GM23248 (cell line): Measurements from ENCODE around the gene DGKK. TPM values are rescaled to one million over a fixed set of nuclear protein-coding genes. Genes with fewer than 3 reads are reported as not detected.

Experiments used
- DNase-seq: peaks from one replicate; pipeline ENCODE4 v3.0.0-alpha.2; 2015
- H2AFZ ChIP-seq: fragments of 200-600 bp; sonication (generic); 2 replicates; pipeline ENCODE4 v1.6.1; 2016; ENCODE audit warnings: antibody characterized with exemption
- H3F3A ChIP-seq: fragments of 200-600 bp; sonication (generic); 2 replicates; pipeline ENCODE4 v1.6.1; 2016; ENCODE audit warnings: mild to moderate bottlenecking, antibody characterized with exemption, mixed run types; ENCODE audit not compliant: insufficient read depth
- H3K27ac ChIP-seq: fragments of 200-600 bp; sonication (generic); 2 replicates; pipeline ENCODE4 v1.5.1; 2016; ENCODE audit warnings: mild to moderate bottlenecking
- H3K27me3 ChIP-seq: fragments of 200-600 bp; sonication (generic); replicated peaks from 2 replicates; pipeline ENCODE4 v1.6.1; 2016; ENCODE audit warnings: mild to moderate bottlenecking; ENCODE audit not compliant: insufficient read depth
- H3K36me3 ChIP-seq: fragments of 200-600 bp; sonication (generic); 2 replicates; pipeline ENCODE4 v1.6.1; 2016; ENCODE audit warnings: low read depth, mild to moderate bottlenecking
- H3K4me1 ChIP-seq: fragments of 200-600 bp; sonication (generic); 2 replicates; pipeline ENCODE4 v1.6.1; 2016; ENCODE audit warnings: mild to moderate bottlenecking; ENCODE audit not compliant: insufficient read depth
- H3K4me2 ChIP-seq: fragments of 200-600 bp; sonication (generic); one replicate; pipeline ENCODE4 v1.6.1; 2016; ENCODE audit warnings: mild to moderate bottlenecking; ENCODE audit not compliant: unreplicated experiment
- H3K4me3 ChIP-seq: fragments of 200-600 bp; sonication (generic); 2 replicates; pipeline ENCODE4 v1.5.1; 2016; ENCODE audit warnings: mild to moderate bottlenecking
- H3K79me2 ChIP-seq: fragments of 200-600 bp; sonication (generic); 2 replicates; pipeline ENCODE4 v1.6.1; 2016; ENCODE audit warnings: mild to moderate bottlenecking; ENCODE audit not compliant: insufficient read depth
- H3K9ac ChIP-seq: fragments of 200-600 bp; sonication (generic); 2 replicates; pipeline ENCODE4 v1.6.1; 2016; ENCODE audit warnings: mild to moderate bottlenecking
- H3K9me2 ChIP-seq: fragments of 200-600 bp; sonication (generic); 2 replicates; pipeline ENCODE4 v1.6.1; 2016; ENCODE audit warnings: mixed run types, mild to moderate bottlenecking, moderate library complexity; ENCODE audit not compliant: insufficient read depth
- H3K9me3 ChIP-seq: fragments of 200-600 bp; sonication (generic); one replicate; pipeline ENCODE4 v1.6.1; 2017; ENCODE audit warnings: low read depth
- H4K20me1 ChIP-seq: fragments of 200-600 bp; sonication (generic); 2 replicates; pipeline ENCODE4 v1.6.0; 2016; ENCODE audit not compliant: insufficient read depth
- EZH2 ChIP-seq: fragments of 200-600 bp; sonication (generic); IDR thresholded peaks from 2 replicates; pipeline ENCODE4 v1.6.1; 2018; ENCODE audit warnings: antibody characterized with exemption, mild to moderate bottlenecking; ENCODE audit not compliant: insufficient read depth, poor library complexity, severe bottlenecking
- EZH2phosphoT487 ChIP-seq: fragments of 200-600 bp; sonication (generic); IDR thresholded peaks from 2 replicates; pipeline ENCODE4 v1.6.1; 2018; ENCODE audit warnings: antibody characterized with exemption, moderate library complexity, mild to moderate bottlenecking, low read depth; ENCODE audit not compliant: insufficient read depth
- WGBS, 2 experiments: methylation state at CpG; one replicate each; pipeline ENCODE4 v1.1.6; 2015 to 2017; ENCODE audit warnings: low lambda C conversion rate in 2 of 2, low coverage in 1 of 2; ENCODE audit errors: missing lambda C conversion rate in 2 of 2; 5-methylcytosine and 5-hydroxymethylcytosine counted together
- in situ Hi-C: fragments of 300-500 bp; cut with MboI; formaldehyde crosslinking; loops from 2 replicates; pipeline ENCODE4 v1.15.0; 2020
- polyA plus RNA-seq: library from polyadenylated mRNA; unstranded; fragments of >200 nt; fragmentation: Nextera tagmentation; extraction: Ambion mirVana; gene quantifications from 2 replicates; pipeline ENCODE4 v1.2.1, GENCODE V29; 2016
- total RNA-seq: library from RNA; depleted of rRNA; stranded (reverse); fragments of >200 nt; shearing (Covaris generic); gene quantifications from 2 replicates; pipeline ENCODE4 v1.2.3, GENCODE V29; 2014; rRNA removed

DGKK gene
- total RNA-seq = not detected in 2 replicates
- not detected in 2 replicates for polyA plus RNA-seq

- 0 to 4% methylated on average over 10 to 20 of the region's 59 CpGs for WGBS, 2 experiments
- no peak within 1 kb of the TSS for H2AFZ ChIP-seq
- H3K4me3 ChIP-seq = no peak within 1 kb of the TSS
- no peaks in the 10 kb centered on the region for H3K9me3 ChIP-seq
- H3K27ac ChIP-seq = no peak within 1 kb of the TSS
- H3K27me3 ChIP-seq = peaks cover 9% of the 10 kb centered on the region; the same call in 1 of the 2 replicates
- H3K79me2 ChIP-seq = no peaks in the 10 kb centered on the region
- in situ Hi-C loops = no loop called here
- no peaks in the 10 kb centered on the region for H3F3A ChIP-seq
- TF ChIP-seq EZH2 = no peak
- no peak for TF ChIP-seq EZH2phosphoT487
- H3K36me3 ChIP-seq = no peaks in the 10 kb centered on the region
- no peak within 1 kb of the TSS for H3K9ac ChIP-seq
- no peak within 1 kb of the TSS for H3K4me2 ChIP-seq
- no peaks in the 10 kb centered on the region for H3K4me1 ChIP-seq
- peak; percentile 9 for DNase-seq
- H4K20me1 ChIP-seq = no peaks in the 10 kb centered on the region
- no peaks in the 10 kb centered on the region for H3K9me2 ChIP-seq
Measured at GRCh38 chrX:50470103-50471031, at the start of gene DGKK. Gene DGKK, minus strand, starts transcription at chrX:50470825. Its CDS starts 147 bp downstream, at chrX:50470678.

- no peaks in the 10 kb centered on the region for H3K4me1 ChIP-seq
- no peaks in the 10 kb centered on the region for H3K27me3 ChIP-seq
- no peak overlapping the region for H3K27ac ChIP-seq
- H3K4me2 ChIP-seq = no peak overlapping the region
- no peaks in the 10 kb centered on the region for H3K79me2 ChIP-seq
- no peak overlapping the region for H3K9ac ChIP-seq
- no peak for DNase-seq
- no peaks in the 10 kb centered on the region for H3F3A ChIP-seq
- no peak for TF ChIP-seq EZH2
- no peak for TF ChIP-seq EZH2phosphoT487
- in situ Hi-C loops = no loop called here
- H3K36me3 ChIP-seq = no peaks in the 10 kb centered on the region
- 57 to 61% methylated on average over 3 to 4 of the region's 7 CpGs for WGBS, 2 experiments
- no peaks in the 10 kb centered on the region for H4K20me1 ChIP-seq
- H2AFZ ChIP-seq = no peak overlapping the region
- H3K4me3 ChIP-seq = no peak overlapping the region
- no peaks in the 10 kb centered on the region for H3K9me2 ChIP-seq
- H3K9me3 ChIP-seq = no peaks in the 10 kb centered on the region
Measured at GRCh38 chrX:50514811-50515210, 44.2 kb upstream of the DGKK start.

- Histone ChIP-seq H3K4me1 (no peaks in the 10 kb centered on the region), H3K27ac (no peak overlapping the region), H3K4me2 (no peak overlapping the region), H3F3A (no peaks in the 10 kb centered on the region), H3K79me2 (no peaks in the 10 kb centered on the region), H4K20me1 (no peaks in the 10 kb centered on the region), H3K9me2 (no peaks in the 10 kb centered on the region), H3K9ac (no peak overlapping the region), H3K9me3 (no peaks in the 10 kb centered on the region), H3K36me3 (no peaks in the 10 kb centered on the region), H2AFZ (no peak overlapping the region), H3K4me3 (no peak overlapping the region), H3K27me3 (no peaks in the 10 kb centered on the region)
- 0 to 16% methylated on average over 2 to 3 of the region's 3 CpGs for WGBS, 2 experiments
- no peak for DNase-seq
- in situ Hi-C loops = no loop called here
- TF ChIP-seq EZH2phosphoT487 (no peak), EZH2 (no peak)
Measured at GRCh38 chrX:50497114-50497513, 26.5 kb upstream of the DGKK start.

- no peaks in the 10 kb centered on the region for H3K79me2 ChIP-seq
- no peak overlapping the region for H3K4me3 ChIP-seq
- H4K20me1 ChIP-seq = no peaks in the 10 kb centered on the region
- H2AFZ ChIP-seq = no peak overlapping the region
- no peaks in the 10 kb centered on the region for H3F3A ChIP-seq
- H3K4me1 ChIP-seq = no peaks in the 10 kb centered on the region
- H3K9ac ChIP-seq = no peak overlapping the region
- H3K9me2 ChIP-seq = no peaks in the 10 kb centered on the region
- in situ Hi-C loops = no loop called here
- H3K27me3 ChIP-seq = no peaks in the 10 kb centered on the region
- H3K9me3 ChIP-seq = no peaks in the 10 kb centered on the region
- no peaks in the 10 kb centered on the region for H3K36me3 ChIP-seq
- WGBS, 2 experiments = 8% methylated on average over 1 of the region's 1 CpG; no CpG with 5 or more reads in 1 of the 2 experiments
- no peak for TF ChIP-seq EZH2phosphoT487
- TF ChIP-seq EZH2 = no peak
- H3K4me2 ChIP-seq = no peak overlapping the region
- no peak overlapping the region for H3K27ac ChIP-seq
- DNase-seq = no peak
Measured at GRCh38 chrX:50495616-50496015, 25.0 kb upstream of the DGKK start.
